Measurements from ENCODE around the gene TRAT1. TPM values are rescaled to one million over a fixed set of nuclear protein-coding genes. Genes with fewer than 3 reads are reported as not detected.

TRAT1 gene
- total RNA-seq, 1 donor from 2014 or later, result 0.51 TPM

DNA sequence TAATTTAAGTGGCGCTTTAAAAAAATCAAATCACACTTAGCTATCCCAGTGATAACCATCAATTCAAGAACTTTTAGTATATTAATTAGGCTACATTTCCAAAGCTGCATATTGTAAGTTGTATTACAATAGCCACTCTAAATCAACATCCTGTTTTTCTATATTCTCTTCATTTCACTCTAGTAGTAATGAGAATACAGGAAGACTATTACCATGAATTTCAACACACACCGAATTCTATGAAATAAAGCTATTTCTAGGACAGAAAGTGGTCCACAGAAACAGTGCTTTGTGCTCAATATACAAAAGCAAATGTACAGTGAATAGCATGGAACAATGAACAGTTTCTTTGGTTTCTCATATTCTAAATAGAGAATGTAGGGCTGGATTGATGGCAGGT, 24.6 kb downstream of the TRAT1 start:
- no peaks in the 10 kb centered on the region for H3K4me1 Mint-ChIP-seq (ENCODE audit: unreplicated experiment)
- H3K27me3 Mint-ChIP-seq (ENCODE audit: unreplicated experiment), result no peaks in the 10 kb centered on the region
- DNase-seq (ENCODE audit: low spot score), result no peak
- TF ChIP-seq, protein P1, sequence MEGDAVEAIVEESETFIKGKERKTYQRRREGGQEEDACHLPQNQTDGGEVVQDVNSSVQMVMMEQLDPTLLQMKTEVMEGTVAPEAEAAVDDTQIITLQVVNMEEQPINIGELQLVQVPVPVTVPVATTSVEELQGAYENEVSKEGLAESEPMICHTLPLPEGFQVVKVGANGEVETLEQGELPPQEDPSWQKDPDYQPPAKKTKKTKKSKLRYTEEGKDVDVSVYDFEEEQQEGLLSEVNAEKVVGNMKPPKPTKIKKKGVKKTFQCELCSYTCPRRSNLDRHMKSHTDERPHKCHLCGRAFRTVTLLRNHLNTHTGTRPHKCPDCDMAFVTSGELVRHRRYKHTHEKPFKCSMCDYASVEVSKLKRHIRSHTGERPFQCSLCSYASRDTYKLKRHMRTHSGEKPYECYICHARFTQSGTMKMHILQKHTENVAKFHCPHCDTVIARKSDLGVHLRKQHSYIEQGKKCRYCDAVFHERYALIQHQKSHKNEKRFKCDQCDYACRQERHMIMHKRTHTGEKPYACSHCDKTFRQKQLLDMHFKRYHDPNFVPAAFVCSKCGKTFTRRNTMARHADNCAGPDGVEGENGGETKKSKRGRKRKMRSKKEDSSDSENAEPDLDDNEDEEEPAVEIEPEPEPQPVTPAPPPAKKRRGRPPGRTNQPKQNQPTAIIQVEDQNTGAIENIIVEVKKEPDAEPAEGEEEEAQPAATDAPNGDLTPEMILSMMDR (IDR thresholded peaks at IDR 0.05; ENCODE audit: unreplicated experiment), result no peak
- H3K9me3 Mint-ChIP-seq (ENCODE audit: unreplicated experiment), result no peaks in the 10 kb centered on the region
- H3K27ac Mint-ChIP-seq (ENCODE audit: unreplicated experiment), result no peak overlapping the region
- no peaks in the 10 kb centered on the region for H3K36me3 Mint-ChIP-seq (ENCODE audit: low read depth, unreplicated experiment)
- H3K4me3 Mint-ChIP-seq (ENCODE audit: unreplicated experiment), result no peak overlapping the region

DNA sequence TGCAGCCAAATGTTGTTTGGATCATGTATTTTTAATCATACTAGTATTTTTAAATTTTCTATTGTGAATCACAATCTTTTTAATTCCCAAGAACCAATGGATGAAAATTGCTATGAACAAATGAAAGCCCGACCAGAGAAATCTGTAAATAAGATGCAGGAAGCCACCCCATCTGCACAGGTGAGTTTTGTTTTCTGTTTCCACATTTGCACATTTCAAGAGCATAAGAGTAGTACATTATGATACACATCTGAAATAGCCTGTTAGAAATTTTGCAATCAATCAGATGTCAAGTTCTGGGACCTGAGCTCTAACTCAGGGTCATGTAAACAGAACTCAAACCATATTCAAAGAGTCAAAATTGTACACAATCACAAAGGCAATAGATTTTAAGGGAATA, 26.5 kb downstream of the TRAT1 start:
- Mint-ChIP-seq H3K36me3 (ENCODE audit: low read depth, unreplicated experiment) (no peaks in the 10 kb centered on the region), H3K27ac (ENCODE audit: unreplicated experiment) (no peak overlapping the region), H3K27me3 (ENCODE audit: unreplicated experiment) (no peaks in the 10 kb centered on the region), H3K4me3 (ENCODE audit: unreplicated experiment) (no peak overlapping the region), H3K9me3 (ENCODE audit: unreplicated experiment) (no peaks in the 10 kb centered on the region), H3K4me1 (ENCODE audit: unreplicated experiment) (no peaks in the 10 kb centered on the region)
- no peak for DNase-seq (ENCODE audit: low spot score)
- TF ChIP-seq, protein P1 (IDR thresholded peaks at IDR 0.05; ENCODE audit: unreplicated experiment), result no peak

DNA sequence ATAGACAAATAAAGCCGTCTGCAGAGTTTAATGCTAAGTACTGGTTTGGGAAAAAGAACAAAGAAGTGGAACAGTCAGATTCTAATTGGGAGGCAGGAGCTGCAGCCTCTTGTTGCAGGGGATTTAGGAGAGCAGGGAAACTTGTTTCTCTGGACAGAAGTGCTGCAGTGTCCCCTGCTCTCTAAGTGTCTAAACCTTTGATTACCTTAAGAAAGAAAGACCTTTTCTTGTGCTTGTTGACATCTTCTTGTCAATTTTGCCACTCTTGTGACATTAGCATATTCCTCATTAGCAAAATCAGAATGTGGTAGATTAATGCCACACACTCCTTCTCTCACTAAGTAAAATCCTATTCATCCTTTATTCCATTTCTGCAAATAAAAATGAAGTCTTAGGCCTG, 38.8 kb downstream of the TRAT1 start:
- no peaks in the 10 kb centered on the region for H3K9me3 Mint-ChIP-seq (ENCODE audit: unreplicated experiment)
- no peak for DNase-seq (ENCODE audit: low spot score)
- no peak overlapping the region for H3K27ac Mint-ChIP-seq (ENCODE audit: unreplicated experiment)
- H3K4me1 Mint-ChIP-seq (ENCODE audit: unreplicated experiment), result no peaks in the 10 kb centered on the region
- no peaks in the 10 kb centered on the region for H3K36me3 Mint-ChIP-seq (ENCODE audit: low read depth, unreplicated experiment)
- TF ChIP-seq, protein P1 (IDR thresholded peaks at IDR 0.05; ENCODE audit: unreplicated experiment), result no peak
- H3K27me3 Mint-ChIP-seq (ENCODE audit: unreplicated experiment), result no peaks in the 10 kb centered on the region
- H3K4me3 Mint-ChIP-seq (ENCODE audit: unreplicated experiment), result no peak overlapping the region

DNA sequence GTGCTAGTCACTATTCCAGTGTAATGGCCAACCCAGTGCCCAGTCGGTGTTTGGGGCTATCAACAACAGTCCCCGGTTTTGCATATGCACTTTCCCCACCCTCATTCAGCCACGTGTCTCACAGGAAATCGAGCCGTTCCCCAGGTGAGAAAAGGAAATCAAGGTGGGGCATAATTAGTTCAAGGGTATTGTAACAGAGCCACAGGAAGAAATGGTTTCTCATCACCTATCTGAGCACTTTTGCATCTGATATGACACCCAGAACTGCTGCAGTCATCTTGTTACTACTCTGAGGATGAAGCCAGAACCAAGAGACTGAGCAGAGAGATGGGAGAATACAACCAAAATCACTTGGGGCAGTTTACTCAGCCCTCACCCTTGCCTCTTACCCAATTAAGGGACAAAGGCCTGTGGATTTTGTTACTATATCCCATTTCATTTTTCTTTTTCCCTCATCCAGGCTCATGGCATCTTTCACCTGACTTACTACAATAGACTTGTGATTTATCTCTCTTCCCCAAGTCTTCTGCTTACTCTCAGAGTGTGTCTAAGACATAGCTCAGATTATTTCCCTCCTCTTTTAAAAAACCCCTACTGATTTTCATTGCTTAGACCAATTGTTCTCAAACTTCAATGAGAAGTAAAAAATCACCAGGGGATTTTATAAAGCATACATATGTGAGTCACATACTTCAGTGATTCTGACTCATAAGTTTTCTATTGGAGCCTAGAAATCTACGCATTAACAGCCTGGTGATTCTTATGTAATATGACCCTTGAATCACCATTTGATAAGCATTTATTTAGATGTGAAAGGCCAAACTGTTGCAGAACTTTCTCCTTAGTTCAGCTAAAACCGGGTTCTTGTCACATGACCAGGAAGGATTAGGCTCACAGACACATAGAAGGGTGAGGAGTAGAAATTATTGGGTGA, 40.5 kb downstream of the TRAT1 start:
- TF ChIP-seq, protein P1 (IDR thresholded peaks at IDR 0.05; ENCODE audit: unreplicated experiment), result no peak
- H3K27ac Mint-ChIP-seq (ENCODE audit: unreplicated experiment), result no peak overlapping the region
- no peak overlapping the region for H3K4me3 Mint-ChIP-seq (ENCODE audit: unreplicated experiment)
- no peak for DNase-seq (ENCODE audit: low spot score)
- no peaks in the 10 kb centered on the region for H3K27me3 Mint-ChIP-seq (ENCODE audit: unreplicated experiment)
- H3K9me3 Mint-ChIP-seq (ENCODE audit: unreplicated experiment), result no peaks in the 10 kb centered on the region
- no peaks in the 10 kb centered on the region for H3K4me1 Mint-ChIP-seq (ENCODE audit: unreplicated experiment)
- no peaks in the 10 kb centered on the region for H3K36me3 Mint-ChIP-seq (ENCODE audit: low read depth, unreplicated experiment)

DNA sequence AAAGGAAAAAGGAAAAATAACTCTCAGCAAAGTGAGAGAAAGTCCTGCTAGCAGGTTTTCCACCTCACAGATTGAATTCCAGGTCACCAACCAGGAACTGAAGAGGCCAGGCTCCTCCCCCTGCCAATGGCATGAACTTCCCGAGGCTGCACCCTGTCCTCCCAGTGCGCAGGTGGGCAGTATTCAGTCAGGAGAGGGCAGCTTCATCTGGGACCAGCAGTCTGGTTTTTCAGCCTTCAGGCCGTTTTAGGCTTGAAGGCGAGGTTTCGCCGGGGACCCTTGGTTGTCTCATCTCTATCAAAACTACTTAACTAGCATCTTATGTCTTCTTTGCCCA, 41.2 kb downstream of the TRAT1 start:
- no peaks in the 10 kb centered on the region for H3K27me3 Mint-ChIP-seq (ENCODE audit: unreplicated experiment)
- no peak overlapping the region for H3K27ac Mint-ChIP-seq (ENCODE audit: unreplicated experiment)
- H3K36me3 Mint-ChIP-seq (ENCODE audit: low read depth, unreplicated experiment), result no peaks in the 10 kb centered on the region
- no peak overlapping the region for H3K4me3 Mint-ChIP-seq (ENCODE audit: unreplicated experiment)
- no peaks in the 10 kb centered on the region for H3K4me1 Mint-ChIP-seq (ENCODE audit: unreplicated experiment)
- no peaks in the 10 kb centered on the region for H3K9me3 Mint-ChIP-seq (ENCODE audit: unreplicated experiment)
- TF ChIP-seq, protein P1 (IDR thresholded peaks at IDR 0.05; ENCODE audit: unreplicated experiment), result no peak
- DNase-seq (ENCODE audit: low spot score), result no peak

Measured in endothelial cell (in vitro differentiated cells).